Activated T-cell treated with anti-CD3 and anti-CD28 coated beads for 4 hours (primary cell): ENCODE results near the gene MSLN.

Source experiments
- DNase-seq: peaks from one replicate; pipeline ENCODE4 v3.0.0-alpha.2; 2020

MSLN gene

DNA sequence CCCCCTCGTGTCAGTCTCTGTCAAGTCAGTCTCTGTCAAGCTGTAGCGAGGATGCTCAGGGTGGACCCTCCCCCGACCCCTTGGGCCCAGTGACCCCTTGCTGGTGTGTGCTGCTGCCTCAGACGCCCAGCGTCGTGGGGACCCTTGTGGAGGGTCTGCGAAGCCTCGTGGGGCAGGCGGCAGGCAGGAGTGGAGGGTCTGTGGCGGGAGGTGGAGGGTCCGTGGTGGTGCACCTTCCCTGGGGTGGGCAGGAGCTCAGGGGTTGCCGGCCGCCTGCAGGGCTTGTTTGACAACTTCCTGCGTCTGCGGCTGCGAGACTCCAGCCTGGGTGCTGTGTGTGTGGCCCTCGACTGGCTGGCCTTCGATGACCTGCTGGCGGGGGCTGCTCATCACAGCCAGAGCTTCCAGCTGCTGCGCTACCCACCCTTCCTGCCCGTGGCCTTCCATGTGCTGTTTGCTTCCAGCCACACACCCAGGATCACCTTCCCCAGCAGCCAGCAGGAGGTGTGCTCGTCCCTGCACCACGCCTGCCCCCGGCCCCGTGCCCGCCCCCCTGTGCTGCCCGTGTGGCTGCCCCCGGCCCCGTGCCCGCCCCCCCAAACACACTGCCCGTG, 34.4 kb downstream of the MSLN start:
- DNase-seq, result no peak

DNA sequence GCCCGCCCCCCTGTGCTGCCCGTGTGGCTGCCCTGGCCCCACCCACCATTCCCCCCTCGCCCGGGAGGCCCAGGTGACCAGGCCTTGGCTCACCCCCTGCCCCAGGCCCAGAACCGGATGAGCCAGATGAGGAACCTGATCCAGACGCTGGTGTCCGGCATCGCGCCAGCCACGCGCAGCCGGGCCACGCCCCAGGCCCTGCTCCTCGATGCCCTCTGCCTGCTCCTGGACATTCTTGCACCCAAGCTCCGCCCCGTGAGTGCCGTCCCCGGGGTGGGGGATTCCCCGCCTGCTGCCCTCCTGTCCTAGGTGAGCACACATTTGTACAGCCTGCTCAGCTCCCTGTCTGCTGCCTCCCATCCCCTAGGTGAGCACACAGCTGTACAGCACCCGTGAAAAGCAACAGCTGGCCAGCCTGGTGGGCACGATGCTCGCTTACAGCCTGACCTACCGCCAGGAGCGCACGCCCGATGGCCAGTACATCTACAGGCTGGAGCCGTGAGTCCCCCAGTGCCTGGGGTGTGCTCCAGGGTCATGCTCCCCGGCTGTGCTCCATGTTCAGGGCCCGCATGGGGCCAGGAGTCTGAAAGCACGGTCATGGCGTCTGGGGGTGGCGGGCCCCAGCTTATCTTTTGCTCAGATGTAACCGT, 35.2 kb downstream of the MSLN start:
- no peak for DNase-seq

DNA sequence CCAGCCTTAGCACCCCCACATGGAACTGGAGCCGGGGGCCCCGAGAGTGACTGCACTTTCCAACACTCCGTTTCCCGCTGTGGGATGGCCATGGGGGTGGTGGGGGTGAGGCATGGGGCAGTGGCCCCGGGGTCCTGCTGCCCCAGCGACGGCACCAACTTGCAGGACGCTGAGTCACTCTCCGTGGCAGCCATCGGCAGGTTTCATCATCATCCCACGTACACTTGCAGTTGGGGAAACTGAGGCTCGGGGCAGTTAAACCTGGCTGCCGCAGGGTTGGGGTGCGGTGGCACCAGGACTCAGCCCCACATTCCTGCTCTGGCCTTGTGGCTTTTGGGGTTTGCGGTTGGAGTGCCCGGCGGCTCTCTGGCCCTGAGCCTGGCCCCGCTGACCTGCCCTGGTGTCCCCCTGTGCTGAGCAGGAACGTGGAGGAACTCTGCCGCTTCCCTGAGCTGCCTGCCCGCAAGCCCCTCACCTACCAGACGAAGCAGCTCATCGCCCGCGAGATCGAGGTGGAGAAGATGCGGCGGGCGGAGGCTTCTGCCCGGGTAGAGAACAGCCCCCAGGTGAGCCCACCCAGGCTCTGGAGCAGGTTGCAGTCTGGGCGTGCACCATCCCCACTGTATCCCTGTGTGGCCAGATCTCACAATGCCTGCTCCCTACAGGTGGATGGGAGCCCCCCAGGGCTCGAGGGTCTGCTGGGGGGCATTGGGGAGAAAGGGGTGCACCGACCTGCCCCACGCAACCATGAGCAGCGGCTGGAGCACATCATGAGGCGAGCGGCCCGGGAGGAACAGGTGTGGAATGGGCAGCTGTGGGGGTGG, 36.0 kb downstream of the MSLN start:
- DNase-seq, result no peak

DNA sequence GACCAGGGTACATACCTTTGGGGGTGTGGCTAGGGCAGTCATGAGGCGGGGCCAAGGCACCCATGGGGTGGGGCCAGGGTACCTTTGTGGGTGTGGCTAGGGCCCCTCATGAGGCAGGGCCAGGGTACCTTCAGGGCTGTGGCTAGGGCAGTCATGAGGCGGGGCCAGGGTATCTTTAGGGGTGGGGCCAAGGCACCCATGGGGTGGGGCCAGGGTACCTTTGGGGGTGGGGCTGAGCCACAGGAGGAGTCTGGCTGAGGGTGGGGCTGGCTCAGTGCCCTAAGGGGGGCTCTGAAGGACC, 36.5 kb downstream of the MSLN start:
- DNase-seq, result no peak

DNA sequence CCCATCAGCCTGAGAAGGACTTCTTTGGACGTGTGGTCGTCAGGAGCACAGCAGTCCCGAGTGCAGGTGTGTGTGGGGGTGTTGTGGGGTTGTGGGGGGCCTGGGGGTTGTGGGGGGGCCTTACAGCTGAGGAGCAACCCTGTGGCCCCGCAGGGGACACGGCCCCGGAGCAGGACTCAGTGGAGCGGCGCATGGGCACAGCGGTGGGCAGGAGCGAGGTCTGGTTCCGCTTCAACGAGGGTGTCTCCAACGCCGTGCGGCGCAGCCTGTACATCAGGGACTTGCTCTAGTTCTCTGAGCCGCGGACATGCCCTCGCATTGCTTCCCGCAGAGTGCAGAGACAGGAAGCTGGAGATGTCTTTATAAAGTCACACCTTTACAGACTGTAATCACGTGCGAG, 37.2 kb downstream of the MSLN start:
- DNase-seq, result no peak

DNA sequence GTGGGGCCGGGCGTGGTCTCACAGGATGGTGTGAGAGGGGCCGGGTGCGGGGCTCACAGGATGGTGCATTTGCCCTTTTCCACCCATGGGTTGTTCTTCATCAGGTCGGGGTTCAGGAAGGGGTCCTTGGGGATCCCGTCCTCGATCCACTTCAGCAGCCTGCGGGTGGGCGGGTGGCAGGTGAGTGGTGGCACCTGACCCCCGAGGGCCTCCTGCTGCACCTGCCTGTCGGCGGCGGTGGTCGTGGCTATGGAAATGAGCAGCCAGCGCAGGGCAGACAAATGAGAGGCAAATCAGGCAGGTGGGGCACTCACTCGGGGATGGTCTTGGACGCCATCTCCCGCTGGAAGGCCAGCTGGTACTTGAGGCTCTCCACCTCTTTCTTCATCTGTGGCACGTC, 38.1 kb downstream of the MSLN start:
- no peak for DNase-seq

DNA sequence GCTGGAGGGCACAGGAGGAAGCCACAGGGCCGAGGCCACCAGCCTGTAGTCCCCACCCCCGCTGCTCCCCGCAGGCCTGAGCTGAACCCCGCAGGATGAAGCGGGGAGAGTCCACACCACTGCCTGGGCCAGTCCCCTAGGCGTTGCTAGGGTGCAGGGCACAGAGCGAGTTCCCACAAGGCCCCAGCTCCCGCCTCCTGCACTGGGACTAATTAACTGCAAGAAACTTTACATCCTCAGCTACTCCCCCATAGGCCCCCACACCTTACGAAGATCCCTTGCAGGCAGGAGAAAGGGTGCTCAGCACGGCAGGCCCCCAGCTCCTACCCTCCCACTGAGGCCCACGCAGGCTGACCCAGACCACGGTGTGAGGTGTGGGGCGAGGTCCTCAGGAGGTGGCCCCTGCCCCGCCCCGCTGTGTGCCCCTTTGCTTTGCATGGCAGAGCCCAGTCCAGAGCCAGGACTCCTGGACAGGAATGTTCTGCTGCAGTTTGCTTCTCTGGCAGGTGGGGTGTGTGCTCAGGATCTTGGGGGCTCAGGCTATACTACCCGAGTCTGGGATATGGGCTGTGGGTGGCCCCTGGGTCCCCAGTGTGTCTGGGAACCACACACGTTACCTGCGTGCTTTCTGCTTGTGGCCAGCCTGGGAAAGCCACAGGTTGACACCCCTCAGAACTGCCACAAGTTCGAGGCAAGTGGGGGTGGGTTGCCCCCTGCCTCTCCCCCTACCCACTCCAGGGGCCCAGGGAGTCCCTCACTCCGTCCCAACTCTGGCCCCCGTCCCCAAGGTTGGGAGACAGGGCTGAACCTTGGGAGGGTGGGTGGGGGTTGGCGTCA, 38.8 kb downstream of the MSLN start:
- DNase-seq, result no peak

DNA sequence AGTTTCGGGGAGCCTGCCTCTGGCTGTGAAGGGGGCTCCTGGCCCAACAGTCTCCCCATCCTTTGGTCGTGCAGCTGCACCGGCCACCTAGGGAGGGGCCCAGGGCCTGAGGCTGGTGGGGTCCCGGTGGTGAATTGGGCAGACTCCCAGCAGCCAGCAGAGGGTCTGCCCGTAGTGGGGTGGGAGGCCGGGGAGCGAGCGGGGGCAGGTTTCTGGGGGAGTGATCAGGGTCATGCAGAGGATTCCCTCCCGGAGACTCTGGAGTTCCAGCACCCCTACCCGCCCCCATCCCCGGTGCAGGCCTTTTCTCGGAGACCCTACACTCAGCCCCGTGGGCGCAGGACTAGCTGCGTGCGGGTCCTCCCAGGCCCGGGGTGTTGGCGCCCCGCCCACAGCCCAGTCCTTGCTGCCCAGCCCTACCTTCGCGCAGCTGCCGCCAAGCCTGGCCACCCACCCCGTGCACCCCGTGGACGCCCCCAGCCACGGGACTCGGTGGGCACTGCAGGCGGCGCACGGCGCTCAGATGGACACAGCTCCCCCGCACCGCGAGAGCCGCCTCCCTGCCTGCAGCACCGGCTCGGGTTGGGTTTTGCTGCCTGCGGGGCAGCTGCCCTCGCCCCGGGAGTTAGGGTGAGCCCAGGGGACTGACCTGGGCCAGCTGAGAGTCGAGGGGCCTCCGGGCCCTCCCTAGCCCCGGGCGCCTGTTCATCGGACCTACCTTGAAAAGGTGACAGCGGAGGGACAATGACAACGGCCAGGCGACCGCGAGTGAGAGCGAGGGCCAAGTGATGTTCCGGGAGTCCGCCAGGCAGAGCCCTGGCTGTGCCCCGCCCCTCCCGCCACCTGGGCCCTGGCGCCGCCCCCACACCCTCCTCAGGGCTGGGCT, 39.7 kb downstream of the MSLN start, which contains the start of gene GNG13:
Gene GNG13, minus strand, starts transcription at position 787 of the 886 bp plus-strand sequence. CDS start 1,657 bp downstream, outside the sequence.
- DNase-seq, result no peak

DNA sequence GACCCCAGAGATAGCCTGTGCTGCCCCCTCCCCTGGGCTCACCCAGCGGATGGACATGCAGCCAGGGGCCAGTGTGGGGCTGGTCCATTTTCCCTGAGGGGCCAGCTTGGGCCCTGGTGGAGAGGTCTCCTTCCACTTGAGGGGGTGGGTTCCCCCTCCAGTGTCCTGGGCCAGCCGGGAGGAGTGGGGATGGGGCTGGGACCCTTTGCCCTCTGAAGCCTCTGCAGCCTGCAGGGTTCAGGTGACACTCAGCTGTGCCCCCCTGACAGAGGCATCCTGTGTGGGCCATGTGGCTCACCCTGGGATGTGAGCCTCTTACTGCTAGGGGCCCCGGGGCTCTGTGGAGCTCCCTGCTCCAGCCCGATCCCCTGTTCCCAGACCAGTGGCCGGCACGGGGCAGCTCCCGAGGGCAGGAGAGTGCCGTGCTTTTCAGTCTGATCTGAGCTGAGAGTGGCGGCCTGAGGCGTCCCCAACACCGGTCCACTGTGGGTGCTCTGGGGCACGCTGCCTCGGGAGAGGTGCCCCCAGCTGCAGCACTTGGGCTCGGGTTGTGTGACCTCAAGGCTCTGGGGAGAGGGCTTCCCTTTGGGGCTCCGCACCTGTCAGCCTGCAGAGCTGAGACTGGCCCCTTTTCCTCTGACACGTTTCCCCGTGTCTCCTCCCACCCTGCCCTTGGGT, 40.4 kb downstream of the MSLN start:
- no peak for DNase-seq

DNA sequence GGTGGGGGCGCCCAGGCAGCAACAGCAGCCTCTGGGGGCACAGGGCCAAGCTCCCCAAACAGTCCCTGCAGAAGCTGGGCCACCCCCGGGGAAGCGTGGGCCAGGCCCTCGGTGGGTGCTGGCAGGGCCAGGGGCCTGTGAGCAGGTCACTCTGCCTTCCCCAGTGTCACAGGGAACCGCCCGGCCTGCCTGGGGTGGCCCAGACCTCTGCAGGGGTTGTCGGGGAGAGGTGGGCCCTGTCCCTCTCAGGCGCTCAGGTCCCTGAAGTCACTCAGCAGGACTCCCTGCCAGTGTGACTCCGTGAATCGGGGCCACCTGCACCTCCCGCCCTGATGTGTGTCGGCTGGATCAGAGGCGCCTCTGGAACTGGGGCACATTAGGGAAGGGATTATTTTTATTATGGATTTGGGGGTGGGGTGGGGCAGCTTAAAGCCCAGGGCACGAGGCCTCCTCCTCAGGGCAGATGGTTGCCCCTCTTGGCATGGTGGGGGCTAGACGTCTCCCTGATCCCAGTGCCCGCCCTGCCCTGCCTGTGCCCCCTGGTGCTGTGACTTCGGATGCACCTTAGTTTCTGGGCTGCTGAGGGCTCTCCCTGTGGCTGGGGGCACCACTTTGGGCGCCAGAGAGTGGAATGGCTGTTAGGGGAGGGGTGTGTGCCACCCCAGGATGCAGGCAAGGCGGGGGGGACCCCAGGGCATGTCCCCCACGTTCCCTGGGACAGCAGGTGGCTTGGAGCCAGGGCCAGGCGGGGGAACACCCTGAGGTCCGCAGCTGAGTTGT, 41.2 kb downstream of the MSLN start:
- DNase-seq, result no peak

DNA sequence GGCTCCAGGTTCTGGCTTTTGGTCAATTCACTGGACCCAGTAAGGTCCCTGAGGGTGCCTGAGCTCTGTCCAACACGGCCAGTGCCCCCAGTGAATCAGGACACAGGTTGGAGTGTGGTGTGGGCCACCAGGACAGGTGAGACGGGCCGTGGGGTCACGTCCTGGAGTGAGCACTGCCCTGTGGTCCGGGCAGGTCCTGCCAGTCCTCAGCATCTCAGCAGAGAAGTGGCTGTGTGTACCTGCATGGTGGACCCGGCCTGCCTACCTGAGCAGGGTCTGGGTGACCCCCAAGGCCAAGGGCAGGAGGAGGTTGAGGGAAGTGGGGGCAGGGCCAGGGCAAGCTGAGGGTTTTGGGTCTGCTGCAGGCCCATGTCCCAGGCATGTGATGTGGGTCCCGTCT, 41.9 kb downstream of the MSLN start:
- DNase-seq, result no peak

DNA sequence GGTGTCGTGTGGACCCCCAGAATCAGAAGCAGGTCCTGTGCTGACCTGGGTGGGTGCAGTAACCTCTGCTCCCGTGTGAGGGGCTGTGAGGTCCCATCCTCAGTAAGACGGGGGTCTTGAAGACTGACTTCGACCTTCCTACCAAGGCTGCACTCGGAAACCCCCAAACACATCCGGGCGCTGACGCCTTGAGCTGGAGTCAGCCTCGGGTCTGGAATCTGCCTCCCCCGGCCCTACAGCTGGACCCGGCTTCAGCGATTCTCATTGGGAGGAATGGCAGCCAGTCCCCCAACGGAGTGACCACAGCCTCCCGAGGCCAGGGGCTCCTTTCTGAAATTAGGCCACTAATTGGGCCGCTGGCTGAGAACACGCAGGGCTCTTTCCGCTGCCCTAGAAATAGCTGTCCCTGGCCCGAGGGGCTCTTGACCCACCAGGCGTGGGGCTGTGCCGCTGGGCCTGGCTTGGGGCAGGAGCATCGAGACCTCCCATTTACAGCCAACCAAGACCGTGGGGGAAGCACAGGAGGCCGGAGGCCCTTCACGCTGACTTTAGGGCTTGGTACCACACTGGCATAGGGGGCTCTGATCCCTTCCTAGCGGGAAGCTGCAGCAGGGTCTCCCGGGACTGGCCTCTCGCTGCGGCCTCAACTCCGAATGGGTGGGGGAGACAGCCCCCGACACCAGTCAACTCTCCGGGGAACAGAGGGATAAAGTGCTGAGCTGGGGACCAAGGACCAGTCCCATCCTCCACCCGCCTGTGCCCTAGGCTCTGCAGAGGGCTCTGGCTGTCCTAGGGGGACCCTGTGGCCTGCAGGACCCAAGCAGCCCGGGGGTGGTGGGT, 42.6 kb downstream of the MSLN start:
- DNase-seq, result no peak

DNA sequence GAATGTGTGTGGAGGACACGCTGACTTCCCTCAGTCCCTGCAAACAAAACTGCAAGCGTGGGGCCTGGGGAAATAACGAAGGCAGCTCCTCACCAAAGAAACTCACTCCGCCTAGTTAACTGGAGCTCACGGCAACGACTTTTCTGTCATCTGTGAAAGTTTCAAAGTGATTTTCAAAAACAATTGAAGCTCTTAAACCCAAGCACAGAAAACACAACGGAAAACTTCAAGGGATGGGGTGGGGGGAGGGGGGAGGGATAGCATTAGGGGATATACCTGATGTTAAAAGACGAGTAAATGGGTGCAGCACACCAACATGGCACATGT, 43.2 kb downstream of the MSLN start:
- no peak for DNase-seq

DNA sequence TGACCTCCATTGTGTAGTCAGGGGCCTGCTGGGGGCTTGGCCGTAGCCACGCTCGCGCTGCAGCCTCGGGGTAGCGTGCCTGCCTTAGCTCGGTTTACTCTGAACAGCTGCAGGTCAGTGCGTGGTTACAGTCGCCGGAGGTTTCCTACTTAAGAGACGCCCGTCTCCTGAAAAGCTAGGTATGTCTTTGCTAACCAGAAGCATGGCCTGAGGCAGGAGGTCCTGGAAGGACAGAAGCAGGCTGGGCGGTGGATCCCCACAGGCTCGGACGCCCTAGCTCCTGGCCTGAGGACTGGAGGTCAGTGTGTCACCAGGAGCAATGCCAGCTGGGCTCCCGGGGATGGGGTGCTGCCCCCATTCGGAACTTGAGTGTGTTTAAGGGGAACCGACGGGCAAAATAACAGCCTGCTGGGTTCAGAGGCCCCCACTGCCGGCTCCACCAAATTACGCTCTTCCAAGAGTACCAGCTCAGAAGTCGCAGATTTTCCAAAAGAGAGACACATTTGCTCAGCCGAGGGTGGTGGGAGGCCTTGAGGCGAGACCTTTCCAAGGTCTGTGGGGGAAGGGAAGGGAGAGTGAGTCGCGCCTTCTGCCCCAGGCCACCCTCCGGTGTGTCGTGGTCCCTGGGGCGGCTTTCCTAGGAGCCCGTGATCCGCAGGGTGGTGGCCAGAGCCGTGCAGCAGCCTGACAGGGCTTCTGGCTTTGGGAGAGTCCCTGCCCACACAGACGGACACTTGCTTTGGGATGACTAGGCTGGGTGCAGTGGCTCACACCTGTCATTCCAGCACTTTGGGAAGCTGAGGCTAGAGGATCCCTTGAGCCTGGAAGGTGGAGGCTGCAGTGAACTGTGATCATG, 43.9 kb downstream of the MSLN start:
- DNase-seq, result no peak

DNA sequence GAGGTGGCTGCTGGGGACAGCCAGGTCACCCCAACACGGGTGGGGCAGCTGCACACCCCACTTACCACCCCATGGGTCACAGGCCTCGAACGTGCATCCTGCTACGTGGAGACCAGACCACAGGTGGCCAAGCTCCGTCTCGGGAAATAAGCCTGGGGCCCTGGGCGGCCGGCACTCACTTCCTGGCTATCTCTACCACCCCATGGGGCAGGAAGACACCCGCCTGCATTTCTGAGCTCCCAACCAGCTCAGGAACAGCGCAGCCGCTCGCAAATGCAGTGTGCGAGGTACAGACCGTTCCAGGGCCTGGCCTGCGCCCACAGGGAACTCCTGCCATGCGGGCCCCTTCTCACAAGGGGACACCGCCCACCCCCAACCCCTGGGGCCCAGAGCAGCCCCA, 44.9 kb downstream of the MSLN start:
- DNase-seq, result no peak

DNA sequence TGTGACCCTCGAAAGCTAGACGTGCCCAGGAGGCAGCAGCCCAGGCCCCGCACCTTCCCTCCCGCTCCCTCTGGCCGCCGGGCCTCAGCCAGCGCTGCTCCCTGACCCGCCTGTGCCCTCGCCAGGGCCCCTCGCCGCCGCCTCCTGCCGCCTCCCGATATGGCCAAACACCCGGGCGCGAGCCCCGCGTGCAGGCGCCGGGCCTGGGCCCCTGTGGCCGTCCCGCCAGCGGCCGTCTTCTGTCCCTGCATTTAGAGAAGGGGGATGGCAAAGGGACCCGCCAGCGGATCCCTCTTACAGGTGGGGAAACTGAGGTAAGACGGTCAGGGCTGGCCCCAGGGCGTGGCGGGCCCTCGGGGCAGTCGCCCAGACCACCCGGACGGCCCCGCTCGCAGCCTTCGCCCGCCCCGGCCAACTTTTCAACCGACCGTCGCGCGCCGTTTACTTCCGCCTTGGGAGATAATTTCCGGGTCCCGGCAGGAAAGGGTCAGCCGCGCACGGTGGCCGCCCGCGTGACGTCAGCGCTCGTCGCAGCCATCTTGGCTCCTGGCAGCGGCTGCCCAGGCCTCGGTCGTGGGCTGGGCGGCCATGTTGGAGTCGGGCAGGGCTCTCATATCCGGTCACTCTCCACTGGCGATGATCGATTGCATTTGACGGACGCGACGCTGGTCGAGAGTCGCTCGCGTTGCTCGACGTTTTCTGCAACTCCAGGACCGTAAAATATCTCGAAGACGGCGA, 47.0 kb downstream of the MSLN start:
- peak; percentile 66 for DNase-seq

DNA sequence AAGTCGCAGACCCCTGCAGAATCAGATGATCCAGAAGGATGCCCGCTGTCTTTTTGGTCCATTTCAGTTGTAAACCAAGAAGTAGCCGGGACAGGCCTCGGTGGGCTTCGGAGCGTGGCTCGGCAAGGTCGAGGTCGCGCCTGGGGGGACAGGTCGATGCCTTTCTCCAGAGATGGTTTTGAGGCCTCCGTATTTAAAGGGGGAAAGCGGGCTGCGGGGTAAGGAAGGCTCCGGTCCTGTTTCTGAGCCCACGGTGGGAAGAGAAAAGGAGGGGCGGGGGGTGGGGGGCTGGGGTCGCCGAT, 47.5 kb downstream of the MSLN start:
- DNase-seq, result no peak

DNA sequence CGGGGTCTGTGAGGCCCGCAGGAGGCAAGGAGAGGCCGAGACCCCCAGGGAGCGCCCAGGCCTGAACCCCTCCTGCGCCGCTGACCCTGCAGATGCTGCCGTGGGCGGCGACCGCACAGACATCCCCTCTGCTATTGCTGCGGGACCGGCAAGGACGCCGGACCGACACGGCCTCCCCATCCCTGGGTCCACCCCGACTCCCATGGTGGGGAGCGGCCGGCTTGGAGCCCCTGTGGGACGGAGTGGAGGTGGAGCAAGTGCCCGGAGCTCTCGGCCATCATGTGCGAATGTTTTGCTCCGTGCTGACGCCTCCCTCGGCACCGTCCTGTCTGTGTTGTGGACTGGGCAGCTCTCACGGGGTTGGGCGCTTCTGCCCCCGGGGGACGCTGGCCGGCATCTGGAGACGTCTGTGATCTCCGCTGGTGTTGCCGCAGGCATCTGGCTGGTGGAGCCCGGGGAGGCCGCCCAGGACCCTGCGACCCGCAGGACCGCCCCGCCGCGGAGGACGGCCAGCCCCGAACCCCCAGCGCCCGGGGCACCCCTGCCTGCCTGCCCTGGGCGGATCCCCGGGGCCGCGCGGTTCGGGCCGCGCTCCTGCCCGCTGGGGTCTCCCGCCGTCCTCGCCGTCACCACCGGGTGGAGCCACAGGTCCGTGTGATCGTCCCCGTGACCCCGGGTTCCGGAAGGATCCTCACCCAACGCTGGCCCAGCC, 52.8 kb downstream of the MSLN start:
- DNase-seq, result peak; percentile 39
